Measurements from ENCODE around the gene FAM222B. TPM values are rescaled to one million over a fixed set of nuclear protein-coding genes. Genes with fewer than 3 reads are reported as not detected.

The FAM222B gene
- total and polyA plus RNA-seq, 2 donors (not counting 1 experiment from before 2014, with no cell fraction given) = 10.8 to 23.1 TPM

DNA sequence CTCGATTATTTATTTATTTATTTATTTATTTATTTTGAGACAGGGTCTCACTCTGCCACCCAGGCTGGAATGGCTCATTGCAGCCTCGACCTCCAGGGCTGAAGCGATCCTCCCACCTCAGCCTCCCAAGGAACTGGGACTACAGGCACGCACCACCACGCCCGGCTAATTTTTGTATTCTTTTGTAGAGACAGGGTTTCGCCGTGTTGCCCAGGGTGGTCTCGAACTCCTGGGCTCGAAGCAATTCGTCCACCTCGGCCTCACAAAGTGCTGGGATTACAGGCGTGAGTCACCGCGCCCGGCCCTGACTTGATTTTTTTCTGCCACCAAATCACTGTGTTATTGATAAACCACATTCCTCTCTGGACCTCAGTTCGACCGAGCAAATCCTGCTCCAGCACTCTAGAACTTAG lies 123.6 kb downstream of the FAM222B start:
- intact Hi-C loops (cut with micrococcal nuclease) = loop anchor here (1.0 to 10.0 kb wide), 10 partner anchors 8 to 573 kb away; partner anchors contain the start of genes ALDOC, BLTP2, ERAL1 and NEK8
- H2AFZ ChIP-seq (ENCODE audit: insufficient read depth, low read depth, low read length, poor library complexity, severe bottlenecking) = peak overlapping the region; percentile 77
- ChIA-PET CTCF (interaction anchor here (0.6 to 15.9 kb wide), 12 partner anchors 8 to 233 kb away, joined by 3 to 1020 read pairs (median 4); partner anchors contain the start of genes FAM222B, PHF12, PROCA1 and TRAF4), POLR2A (interaction anchor here (0.7 to 2.5 kb wide), 17 partner anchors 8 to 233 kb away, joined by 3 to 38 read pairs (median 5); partner anchors contain the start of genes BLTP2, FAM222B, NEK8 and PHF12)
- 45% methylated on average over 14 of the region's 18 CpGs for WGBS (ENCODE audit: insufficient coverage)
- peaks cover 47 to 62% of the 10 kb centered on the region in 2 donors for H3K4me1 ChIP-seq (ENCODE audit: control insufficient read depth in 2 of 2, insufficient read depth in 2 of 2, low read length in 2 of 2)
- H4K20me1 ChIP-seq (ENCODE audit: control insufficient read depth, insufficient read depth, low read length, poor library complexity, severe bottlenecking) = peaks cover 38% of the 10 kb centered on the region
- Mint-ChIP-seq H3K4me1 (peaks cover 52% of the 10 kb centered on the region), H3K27me3 (no peaks in the 10 kb centered on the region), H3K9me3 (ENCODE audit: insufficient read depth) (no peaks in the 10 kb centered on the region), H3K4me3 (peak overlapping the region; percentile 99), H3K27ac (peak overlapping the region; percentile 97)
- H3K27ac ChIP-seq (ENCODE audit: low read length in 2 of 2) = peak overlapping the region; percentile 77 to 81
- peak overlapping the region; percentile 86 for H3K9ac ChIP-seq (ENCODE audit: low read length)
- TF ChIP-seq EZH2 (IDR thresholded peaks at IDR 0.05; ENCODE audit: borderline replicate concordance, insufficient read depth, low read depth, low read length, poor library complexity, severe bottlenecking) = no peak
- TF ChIP-seq, protein P1, sequence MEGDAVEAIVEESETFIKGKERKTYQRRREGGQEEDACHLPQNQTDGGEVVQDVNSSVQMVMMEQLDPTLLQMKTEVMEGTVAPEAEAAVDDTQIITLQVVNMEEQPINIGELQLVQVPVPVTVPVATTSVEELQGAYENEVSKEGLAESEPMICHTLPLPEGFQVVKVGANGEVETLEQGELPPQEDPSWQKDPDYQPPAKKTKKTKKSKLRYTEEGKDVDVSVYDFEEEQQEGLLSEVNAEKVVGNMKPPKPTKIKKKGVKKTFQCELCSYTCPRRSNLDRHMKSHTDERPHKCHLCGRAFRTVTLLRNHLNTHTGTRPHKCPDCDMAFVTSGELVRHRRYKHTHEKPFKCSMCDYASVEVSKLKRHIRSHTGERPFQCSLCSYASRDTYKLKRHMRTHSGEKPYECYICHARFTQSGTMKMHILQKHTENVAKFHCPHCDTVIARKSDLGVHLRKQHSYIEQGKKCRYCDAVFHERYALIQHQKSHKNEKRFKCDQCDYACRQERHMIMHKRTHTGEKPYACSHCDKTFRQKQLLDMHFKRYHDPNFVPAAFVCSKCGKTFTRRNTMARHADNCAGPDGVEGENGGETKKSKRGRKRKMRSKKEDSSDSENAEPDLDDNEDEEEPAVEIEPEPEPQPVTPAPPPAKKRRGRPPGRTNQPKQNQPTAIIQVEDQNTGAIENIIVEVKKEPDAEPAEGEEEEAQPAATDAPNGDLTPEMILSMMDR (IDR thresholded peaks at IDR 0.05) = no peak
- H3K9me3 ChIP-seq (ENCODE audit: control extremely low read depth in 1 of 3, control insufficient read depth in 2 of 3, insufficient read depth in 1 of 3, low read length in 2 of 3) = no peaks in the 10 kb centered on the region
- no peak for ATAC-seq (ENCODE audit: low read depth)
- peak overlapping the region; percentile 64 to 98 (median 97) for H3K4me3 ChIP-seq (ENCODE audit: control extremely low read depth in 1 of 5, extremely low read depth in 1 of 5, insufficient read depth in 1 of 5, low read depth in 2 of 5, low read length in 4 of 5)
- DNase-seq = no peak
- peaks cover 27% of the 10 kb centered on the region for H3K79me2 ChIP-seq (ENCODE audit: control insufficient read depth, insufficient read depth, low read length)
- peak overlapping the region; percentile 83 for H3K4me2 ChIP-seq (replicated peaks; ENCODE audit: low read depth, low read length, poor library complexity, severe bottlenecking)
- H3K27me3 ChIP-seq (replicated peaks in 1 of 4; ENCODE audit: control extremely low read depth in 1 of 4, control insufficient read depth in 3 of 4, insufficient read depth in 4 of 4, low read length in 3 of 4) = peaks cover 0 to 8% (median 2%) of the 10 kb centered on the region in 4 experiments
- H3K36me3 ChIP-seq (replicated peaks in 1 of 2; ENCODE audit: control extremely low read depth in 1 of 2, control insufficient read depth in 1 of 2, extremely low read depth in 1 of 2, insufficient read depth in 2 of 2, low read length in 1 of 2) = peaks cover 0 to 32% of the 10 kb centered on the region in 2 experiments
